ENCODE results near the gene TUBGCP3. TPM values are rescaled to one million over a fixed set of nuclear protein-coding genes. Genes with fewer than 3 reads are reported as not detected.
"Not testable (repeated sequence)": the region's sequence is repeated elsewhere in the genome, so short reads cannot be mapped to it uniquely, and the experiment has no call there.

The TUBGCP3 gene
- total RNA-seq, 2 experiments from 2014 or later, result 53.0 to 69.7 TPM

- CTCF ChIA-PET, result interaction anchor here (0.9 kb wide), 1 partner anchor 38 kb away, joined by 3 read pairs; no protein-coding TSS in a partner anchor
- DNase-seq (no peak), ATAC-seq (no peak)
- H3K36me3 Mint-ChIP-seq, result peaks cover 40% of the 10 kb centered on the region
- no peak overlapping the region for H3K27ac Mint-ChIP-seq
- no peak overlapping the region for H3K4me3 Mint-ChIP-seq
- H3K9me3 Mint-ChIP-seq (ENCODE audit: low read depth), result no peaks in the 10 kb centered on the region
- H3K27me3 Mint-ChIP-seq, result no peaks in the 10 kb centered on the region
- H3K4me1 Mint-ChIP-seq, result peaks cover 2% of the 10 kb centered on the region
Observed at GRCh38 chr13:112558696-112559418, 29.1 kb downstream of the TUBGCP3 start.

- CTCF ChIA-PET, result no interaction called here
- peaks cover 58% of the 10 kb centered on the region for H3K36me3 Mint-ChIP-seq
- H3K27ac Mint-ChIP-seq, result no peak overlapping the region
- H3K27me3 Mint-ChIP-seq, result no peaks in the 10 kb centered on the region
- H3K4me1 Mint-ChIP-seq, result peaks cover 5% of the 10 kb centered on the region
- DNase-seq (no peak), ATAC-seq (no peak)
- H3K4me3 Mint-ChIP-seq, result no peak overlapping the region
- peaks cover 2% of the 10 kb centered on the region for H3K9me3 Mint-ChIP-seq (ENCODE audit: low read depth)
Observed at GRCh38 chr13:112556600-112556999, 31.4 kb downstream of the TUBGCP3 start.

GRCh38 chr13:112554214-112554850, 33.6 kb downstream of the TUBGCP3 start:
- H3K4me1 Mint-ChIP-seq, result peaks cover 3% of the 10 kb centered on the region
- CTCF ChIA-PET, result interaction anchor here (1.2 kb wide), 1 partner anchor 54 kb away, joined by 3 read pairs; no protein-coding TSS in a partner anchor

GRCh38 chr13:112548975-112549374, 39.0 kb downstream of the TUBGCP3 start:
- peaks cover 74% of the 10 kb centered on the region for H3K36me3 Mint-ChIP-seq
- CTCF ChIA-PET; H3K27me3 Mint-ChIP-seq; H3K9me3 Mint-ChIP-seq (ENCODE audit: low read depth); H3K4me3 Mint-ChIP-seq; DNase-seq; H3K27ac Mint-ChIP-seq; ATAC-seq; H3K4me1 Mint-ChIP-seq: not testable (repeated sequence)

More at GRCh38 chr13:112554214-112554850, 33.6 kb downstream of the TUBGCP3 start:
- no peak for ATAC-seq
- H3K27ac Mint-ChIP-seq, result no peak overlapping the region
- peaks cover 2% of the 10 kb centered on the region for H3K9me3 Mint-ChIP-seq (ENCODE audit: low read depth)
- H3K36me3 Mint-ChIP-seq, result peaks cover 68% of the 10 kb centered on the region
- H3K4me3 Mint-ChIP-seq, result no peak overlapping the region
- no peaks in the 10 kb centered on the region for H3K27me3 Mint-ChIP-seq
- no peak for DNase-seq

- ATAC-seq, result no peak
- DNase-seq, result no peak
- H3K4me3 Mint-ChIP-seq, result no peak overlapping the region
- peaks cover 48% of the 10 kb centered on the region for H3K36me3 Mint-ChIP-seq
- H3K27ac Mint-ChIP-seq, result no peak overlapping the region
- CTCF ChIA-PET, result no interaction called here
- no peaks in the 10 kb centered on the region for H3K4me1 Mint-ChIP-seq
- H3K9me3 Mint-ChIP-seq (ENCODE audit: low read depth), result no peaks in the 10 kb centered on the region
- no peaks in the 10 kb centered on the region for H3K27me3 Mint-ChIP-seq
Observed at GRCh38 chr13:112545856-112546255, 42.1 kb downstream of the TUBGCP3 start.

GRCh38 chr13:112532837-112533745, 54.9 kb downstream of the TUBGCP3 start:
- Mint-ChIP-seq H3K4me1 (peaks cover 13% of the 10 kb centered on the region), H3K4me3 (no peak overlapping the region), H3K27me3 (no peaks in the 10 kb centered on the region), H3K9me3 (ENCODE audit: low read depth) (no peaks in the 10 kb centered on the region), H3K27ac (no peak overlapping the region), H3K36me3 (peaks cover 13% of the 10 kb centered on the region)
- peak; percentile 53 for ATAC-seq
- CTCF ChIA-PET, result no interaction called here
- peak; percentile 64 for DNase-seq

GRCh38 chr13:112531263-112531794, 56.6 kb downstream of the TUBGCP3 start:
- Mint-ChIP-seq H3K9me3 (ENCODE audit: low read depth) (no peaks in the 10 kb centered on the region), H3K27me3 (no peaks in the 10 kb centered on the region), H3K4me1 (peaks cover 13% of the 10 kb centered on the region), H3K4me3 (no peak overlapping the region), H3K27ac (no peak overlapping the region), H3K36me3 (peaks cover 4% of the 10 kb centered on the region)
- CTCF ChIA-PET, result no interaction called here
- DNase-seq, result no peak
- no peak for ATAC-seq

GRCh38 chr13:112530861-112531260, 57.1 kb downstream of the TUBGCP3 start:
- no peak for ATAC-seq
- Mint-ChIP-seq H3K4me3 (no peak overlapping the region), H3K27me3 (no peaks in the 10 kb centered on the region), H3K36me3 (peaks cover 1% of the 10 kb centered on the region), H3K27ac (no peak overlapping the region), H3K4me1 (peaks cover 13% of the 10 kb centered on the region), H3K9me3 (ENCODE audit: low read depth) (no peaks in the 10 kb centered on the region)
- CTCF ChIA-PET, result no interaction called here
- DNase-seq, result no peak

GRCh38 chr13:112529216-112529615, 58.7 kb downstream of the TUBGCP3 start:
- ATAC-seq (no peak), DNase-seq (no peak)
- H3K4me3 Mint-ChIP-seq, result no peak overlapping the region
- H3K4me1 Mint-ChIP-seq, result peaks cover 11% of the 10 kb centered on the region
- no peaks in the 10 kb centered on the region for H3K27me3 Mint-ChIP-seq
- CTCF ChIA-PET, result no interaction called here
- H3K9me3 Mint-ChIP-seq (ENCODE audit: low read depth), result no peaks in the 10 kb centered on the region
- no peak overlapping the region for H3K27ac Mint-ChIP-seq
- no peaks in the 10 kb centered on the region for H3K36me3 Mint-ChIP-seq

- CTCF ChIA-PET, result no interaction called here
- Mint-ChIP-seq H3K4me3 (no peak overlapping the region), H3K27me3 (no peaks in the 10 kb centered on the region), H3K27ac (no peak overlapping the region), H3K4me1 (no peaks in the 10 kb centered on the region), H3K36me3 (peaks cover 3% of the 10 kb centered on the region), H3K9me3 (ENCODE audit: low read depth) (no peaks in the 10 kb centered on the region)
- ATAC-seq, result no peak
- no peak for DNase-seq
Observed at GRCh38 chr13:112526146-112526853, 61.7 kb downstream of the TUBGCP3 start.

- CTCF ChIA-PET, result no interaction called here
- no peaks in the 10 kb centered on the region for H3K9me3 Mint-ChIP-seq (ENCODE audit: low read depth)
Observed at GRCh38 chr13:112525356-112525945, 62.5 kb downstream of the TUBGCP3 start.

GRCh38 chr13:112522578-112522977, 65.4 kb downstream of the TUBGCP3 start:
- Mint-ChIP-seq H3K4me3 (no peak overlapping the region), H3K27me3 (no peaks in the 10 kb centered on the region), H3K36me3 (peaks cover 11% of the 10 kb centered on the region), H3K4me1 (no peaks in the 10 kb centered on the region), H3K9me3 (ENCODE audit: low read depth) (no peaks in the 10 kb centered on the region), H3K27ac (no peak overlapping the region)
- no peak for ATAC-seq
- DNase-seq, result no peak
- CTCF ChIA-PET, result no interaction called here

More at GRCh38 chr13:112525356-112525945, 62.5 kb downstream of the TUBGCP3 start:
- Mint-ChIP-seq H3K4me3 (no peak overlapping the region), H3K27me3 (no peaks in the 10 kb centered on the region), H3K36me3 (peaks cover 5% of the 10 kb centered on the region), H3K4me1 (no peaks in the 10 kb centered on the region), H3K27ac (no peak overlapping the region)
- no peak for DNase-seq
- ATAC-seq, result no peak

All from activated CD8-positive, alpha-beta memory T cell treated with anti-CD3 and anti-CD28 coated beads, Interleukin-2, amount 10 ng/mL, durations not matched to agents 7 days and 5 days (primary cell).